GM23338 (cell line): ENCODE results near the gene NDUFS7.

Experiments used
- CREB1 ChIP-seq: fragments of 250-450 bp; sonication (Bioruptor Pico); IDR thresholded peaks from 2 replicates; pipeline ENCODE4 v1.5.0; 2020; ENCODE audit warnings: low read depth, mild to moderate bottlenecking, moderate library complexity
- CTCF ChIP-seq, 2 experiments: fragments of 200-600 bp in 1 of 2; sonication (generic) in 1 of 2; conservative IDR thresholded peaks; 2 replicates each; pipeline versions ENCODE4 v1.5.1 to v1.6.1; 2016 to 2017; ENCODE audit warnings: antibody characterized with exemption in 2 of 2, low read depth in 2 of 2, mild to moderate bottlenecking in 2 of 2, moderate library complexity in 1 of 2
- ETS1 ChIP-seq: IDR thresholded peaks from 2 replicates; pipeline ENCODE4 v1.6.1; 2016; ENCODE audit warnings: antibody characterized with exemption
- EZH2 ChIP-seq: fragments of 200-600 bp; sonication (generic); IDR thresholded peaks from one replicate; pipeline ENCODE4 v1.8.0; 2017; ENCODE audit warnings: antibody characterized with exemption, mild to moderate bottlenecking, low read depth; ENCODE audit not compliant: unreplicated experiment
- EZH2phosphoT487 ChIP-seq: fragments of 200-600 bp; sonication (generic); IDR thresholded peaks from one replicate; pipeline ENCODE4 v1.8.1; 2018; ENCODE audit warnings: antibody characterized with exemption; ENCODE audit not compliant: unreplicated experiment
- JUNB ChIP-seq: IDR thresholded peaks from one replicate; pipeline ENCODE4 v1.6.1; 2016; ENCODE audit warnings: antibody characterized with exemption; ENCODE audit not compliant: unreplicated experiment
- NANOG ChIP-seq: IDR thresholded peaks from 2 replicates; pipeline ENCODE4 v1.6.1; 2016; ENCODE audit warnings: antibody characterized with exemption, borderline replicate concordance
- POLR2AphosphoS5 ChIP-seq: IDR thresholded peaks from 2 replicates; pipeline ENCODE4 v1.6.1; 2016; ENCODE audit warnings: antibody characterized with exemption, low read depth
- REST ChIP-seq: IDR thresholded peaks from one replicate; pipeline ENCODE4 v1.6.1; 2018; ENCODE audit warnings: antibody characterized with exemption; ENCODE audit not compliant: unreplicated experiment
- STAT1 ChIP-seq: IDR thresholded peaks from one replicate; pipeline ENCODE4 v1.6.1; 2016; ENCODE audit warnings: antibody characterized with exemption; ENCODE audit not compliant: unreplicated experiment
- ZNF114 ChIP-seq: fragments of 250-450 bp; sonication (Bioruptor Pico); IDR thresholded peaks from 2 replicates; pipeline ENCODE4 v1.5.0; 2020; ENCODE audit warnings: mild to moderate bottlenecking, moderate library complexity
- ZNF331 ChIP-seq: fragments of 250-450 bp; sonication (Bioruptor Pico); IDR thresholded peaks from 2 replicates; pipeline ENCODE4 v1.5.0; 2020; ENCODE audit warnings: low read depth, mild to moderate bottlenecking, moderate library complexity

- TF ChIP-seq CTCF (conservative IDR thresholded peaks at IDR 0.05; ENCODE audit: low read depth in 2 of 2) (no peak), EZH2 (no peak), POLR2AphosphoS5 (no peak), EZH2phosphoT487 (no peak), REST (no peak), ETS1 (no peak), CREB1 (CRISPR knock-in tag) (no peak), ZNF331 (CRISPR knock-in tag) (no peak), JUNB (no peak), STAT1 (no peak), ZNF114 (CRISPR knock-in tag) (no peak), NANOG (no peak)
These were observed 27.9 kb upstream of the NDUFS7 start for GRCh38 chr19:1355568-1356507.
